Activated naive CD4-positive, alpha-beta T cell (primary cell): ENCODE data around the gene TRAPPC11.
A peak's percentile ranks its signal among the peaks of the same experiment; 100 is the strongest.

Source experiments
- DNase-seq, 4 experiments: peaks; one replicate each; lab custom pipeline; 2025; lab: John Stamatoyannopoulos, UW

Gene TRAPPC11

GRCh38 chr4:183637461-183637860 lies 21.6 kb upstream of the TRAPPC11 start:
- DNase-seq: no peak

- no peak for DNase-seq
These were observed 20.7 kb upstream of the TRAPPC11 start for GRCh38 chr4:183638436-183638835.

- no peak for DNase-seq
These were observed 19.8 kb upstream of the TRAPPC11 start for GRCh38 chr4:183639291-183639690.

GRCh38 chr4:183645326-183645725 lies 13.8 kb upstream of the TRAPPC11 start:
- DNase-seq: no peak

GRCh38 chr4:183657564-183657963 lies 1.5 kb upstream of the TRAPPC11 start:
- no peak for DNase-seq

GRCh38 chr4:183658362-183659028 lies 598 bp upstream of the TRAPPC11 start:
- DNase-seq: peak in 1 of 4 experiments; percentile 25

- no peak for DNase-seq
These were observed 764 bp downstream of the TRAPPC11 start for GRCh38 chr4:183659872-183660242.

GRCh38 chr4:183666088-183666487 lies 7.0 kb downstream of the TRAPPC11 start:
- no peak for DNase-seq

GRCh38 chr4:183670251-183670650 lies 11.2 kb downstream of the TRAPPC11 start:
- DNase-seq: no peak

GRCh38 chr4:183670960-183671555 lies 12.0 kb downstream of the TRAPPC11 start:
- DNase-seq: no peak

- no peak for DNase-seq
These were observed 15.1 kb downstream of the TRAPPC11 start for GRCh38 chr4:183674153-183674552.

GRCh38 chr4:183675625-183676024 lies 16.5 kb downstream of the TRAPPC11 start:
- no peak for DNase-seq

GRCh38 chr4:183681119-183681518 lies 22.0 kb downstream of the TRAPPC11 start:
- no peak for DNase-seq

GRCh38 chr4:183686461-183686860 lies 27.4 kb downstream of the TRAPPC11 start:
- DNase-seq: no peak

- no peak for DNase-seq
These were observed 29.1 kb downstream of the TRAPPC11 start for GRCh38 chr4:183688216-183688615.

GRCh38 chr4:183691006-183691405 lies 31.9 kb downstream of the TRAPPC11 start:
- DNase-seq: no peak

GRCh38 chr4:183691897-183692296 lies 32.8 kb downstream of the TRAPPC11 start:
- DNase-seq: no peak

- DNase-seq: no peak
These were observed 39.8 kb downstream of the TRAPPC11 start for GRCh38 chr4:183698909-183699308.

GRCh38 chr4:183700407-183700806 lies 41.3 kb downstream of the TRAPPC11 start:
- DNase-seq: no peak

- DNase-seq: no peak
These were observed 43.4 kb downstream of the TRAPPC11 start for GRCh38 chr4:183702492-183702891.

- DNase-seq: no peak
These were observed 55.5 kb downstream of the TRAPPC11 start for GRCh38 chr4:183714626-183715025.

- no peak for DNase-seq
These were observed 57.2 kb downstream of the TRAPPC11 start for GRCh38 chr4:183716302-183716701.

- DNase-seq: no peak
These were observed 59.8 kb downstream of the TRAPPC11 start for GRCh38 chr4:183718876-183719275.
